Activated naive CD4-positive, alpha-beta T cell treated with anti-CD3 and anti-CD28 coated beads, Interleukin-2, amount 50 U/mL, for 16 hours (primary cell): Measurements from ENCODE around the gene ADCY1.

Experiments
- DNase-seq: peaks from one replicate; pipeline ENCODE4 v3.0.0-alpha.2; 2020

ADCY1 gene

GRCh38 chr7:45578022-45578421 is 3.9 kb downstream of the ADCY1 start:
- no peak for DNase-seq

- DNase-seq = no peak
These were observed 4.3 kb downstream of the ADCY1 start for GRCh38 chr7:45578467-45578866.

GRCh38 chr7:45579391-45579801 is 5.2 kb downstream of the ADCY1 start:
- DNase-seq = no peak

- DNase-seq = no peak
These were observed 6.1 kb downstream of the ADCY1 start for GRCh38 chr7:45580053-45580872.

GRCh38 chr7:45581271-45581780 is 7.2 kb downstream of the ADCY1 start:
- DNase-seq = no peak

- no peak for DNase-seq
These were observed 8.1 kb downstream of the ADCY1 start for GRCh38 chr7:45582136-45582749.

GRCh38 chr7:45582868-45583277 is 8.7 kb downstream of the ADCY1 start:
- DNase-seq = no peak

- DNase-seq = no peak
These were observed 9.1 kb downstream of the ADCY1 start for GRCh38 chr7:45583296-45583695.

- DNase-seq = no peak
These were observed 10.4 kb downstream of the ADCY1 start for GRCh38 chr7:45584261-45585210.

- no peak for DNase-seq
These were observed 11.5 kb downstream of the ADCY1 start for GRCh38 chr7:45585628-45586027.

- no peak for DNase-seq
These were observed 12.7 kb downstream of the ADCY1 start for GRCh38 chr7:45586542-45587520.

- no peak for DNase-seq
These were observed 14.3 kb downstream of the ADCY1 start for GRCh38 chr7:45588466-45588865.

- no peak for DNase-seq
These were observed 14.9 kb downstream of the ADCY1 start for GRCh38 chr7:45589061-45589460.

GRCh38 chr7:45589915-45590678 is 15.9 kb downstream of the ADCY1 start:
- no peak for DNase-seq

GRCh38 chr7:45590679-45591057 is 16.5 kb downstream of the ADCY1 start:
- no peak for DNase-seq

GRCh38 chr7:45591101-45591906 is 17.1 kb downstream of the ADCY1 start:
- DNase-seq = no peak

- DNase-seq = no peak
These were observed 18.2 kb downstream of the ADCY1 start for GRCh38 chr7:45592230-45592991.

- no peak for DNase-seq
These were observed 19.0 kb downstream of the ADCY1 start for GRCh38 chr7:45593121-45593541.

GRCh38 chr7:45593877-45594276 is 19.7 kb downstream of the ADCY1 start:
- DNase-seq = no peak
